Neural progenitor cell (in vitro differentiated cells): ENCODE results near the gene TTC3. TPM values are rescaled to one million over a fixed set of nuclear protein-coding genes. Genes with fewer than 3 reads are reported as not detected.
A peak's percentile ranks its signal among the peaks of the same experiment; 100 is the strongest.
"Not testable (repeated sequence)": the region's sequence is repeated elsewhere in the genome, so short reads cannot be mapped to it uniquely, and the experiment has no call there.

Experiments used
- DNase-seq: peaks from one replicate; pipeline ENCODE4 v3.0.0-alpha.2; 2016; ENCODE audit warnings: low spot score
- H2AFZ ChIP-seq: fragments of 200-600 bp; sonication (generic); replicated peaks from 2 replicates; pipeline ENCODE4 v1.6.1; 2016; ENCODE audit warnings: antibody characterized with exemption
- H3F3A ChIP-seq: fragments of 200-600 bp; sonication (generic); 2 replicates; pipeline ENCODE4 v1.6.1; 2016; ENCODE audit warnings: antibody characterized with exemption, low read depth
- H3K27ac ChIP-seq: fragments of 200-600 bp; sonication (generic); 2 replicates; pipeline ENCODE4 v1.5.1; 2016; ENCODE audit warnings: mild to moderate bottlenecking
- H3K27me3 ChIP-seq: fragments of 200-600 bp; sonication (generic); 2 replicates; pipeline ENCODE4 v1.6.1; 2016; ENCODE audit warnings: mild to moderate bottlenecking, moderate library complexity
- H3K36me3 ChIP-seq: fragments of 200-600 bp; sonication (generic); 2 replicates; pipeline ENCODE4 v1.5.1; 2016
- H3K4me1 ChIP-seq: fragments of 200-600 bp; sonication (generic); 2 replicates; pipeline ENCODE4 v1.6.1; 2016; ENCODE audit warnings: mixed run types
- H3K4me2 ChIP-seq: fragments of 200-600 bp; sonication (generic); 2 replicates; pipeline ENCODE4 v1.6.1; 2016
- H3K4me3 ChIP-seq: fragments of 200-600 bp; sonication (generic); 2 replicates; pipeline ENCODE4 v1.5.1; 2016
- H3K79me2 ChIP-seq: fragments of 200-600 bp; sonication (generic); 2 replicates; pipeline ENCODE4 v1.6.1; 2016; ENCODE audit warnings: low read depth
- H3K9ac ChIP-seq: fragments of 200-600 bp; sonication (generic); 2 replicates; pipeline ENCODE4 v1.6.1; 2016
- H3K9me3 ChIP-seq: fragments of 200-600 bp; sonication (generic); 2 replicates; pipeline ENCODE4 v1.5.1; 2016; ENCODE audit warnings: low read depth
- H4K20me1 ChIP-seq: fragments of 200-600 bp; sonication (generic); 2 replicates; pipeline ENCODE4 v1.6.1; 2016; ENCODE audit warnings: low read depth
- H3K27ac Mint-ChIP-seq: 3 replicates; pipeline ENCODE4 v1.8.0; 2021; ENCODE audit warnings: mixed read lengths
- H3K27me3 Mint-ChIP-seq: 2 replicates; pipeline ENCODE4 v1.8.0; 2022; ENCODE audit warnings: low read depth, mild to moderate bottlenecking, inconsistent platforms, moderate library complexity, mixed read lengths; ENCODE audit not compliant: insufficient read depth
- H3K36me3 Mint-ChIP-seq: 3 replicates; pipeline ENCODE4 v1.8.0; 2021; ENCODE audit warnings: mixed read lengths
- H3K4me1 Mint-ChIP-seq: 3 replicates; pipeline ENCODE4 v1.8.0; 2021; ENCODE audit warnings: mixed read lengths
- H3K4me3 Mint-ChIP-seq: 3 replicates; pipeline ENCODE4 v1.8.0; 2021; ENCODE audit warnings: mild to moderate bottlenecking, moderate library complexity, mixed read lengths
- H3K9me3 Mint-ChIP-seq: 3 replicates; pipeline ENCODE4 v1.8.0; 2020; ENCODE audit warnings: mixed read lengths
- EZH2 ChIP-seq: fragments of 200-600 bp; sonication (generic); IDR thresholded peaks from 2 replicates; pipeline ENCODE4 v1.6.1; 2017; ENCODE audit warnings: antibody characterized with exemption, mild to moderate bottlenecking, moderate library complexity
- EZH2phosphoT487 ChIP-seq: fragments of 200-600 bp; sonication (generic); IDR thresholded peaks from 2 replicates; pipeline ENCODE4 v1.6.1; 2017; ENCODE audit warnings: antibody characterized with exemption
- total RNA-seq: library from RNA; depleted of rRNA; stranded (reverse); fragments of >200 nt; gene quantifications from 2 replicates; pipeline ENCODE4 v1.2.3, GENCODE V29; 2015; ENCODE audit warnings: low replicate concordance
- TF ChIP-seq, protein P1 (sequence below): fragments of 200-600 bp; sonication (generic); IDR thresholded peaks from 2 replicates; pipeline ENCODE4 v1.5.1; 2017; ENCODE audit warnings: antibody characterized with exemption, mild to moderate bottlenecking

Gene TTC3
- total RNA-seq, 1 donor from 2014 or later = 135 TPM

DNA sequence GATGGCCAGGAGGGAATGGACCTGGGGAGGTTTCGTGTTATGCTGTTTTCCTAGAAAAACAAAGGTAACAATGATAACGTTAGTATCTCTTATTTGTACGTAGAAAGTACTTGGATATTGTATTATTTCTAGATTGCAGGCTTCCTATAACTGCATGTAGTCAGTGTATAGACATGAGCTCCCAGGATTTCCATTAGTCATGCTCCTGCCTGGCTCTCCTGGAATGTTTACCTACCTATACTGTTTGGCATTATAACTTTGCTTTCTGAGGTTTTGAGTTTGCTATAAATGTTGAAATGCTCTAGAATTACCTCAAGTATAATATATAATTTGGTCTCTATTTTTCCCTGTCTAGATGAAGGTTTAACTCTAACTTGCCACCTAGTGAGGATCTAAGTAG, 66.1 kb downstream of the TTC3 start:
- peak overlapping the region; percentile 70 for H3K4me2 ChIP-seq
- peak overlapping the region; percentile 25 for H3K4me3 ChIP-seq
- no peak overlapping the region for H3K4me3 Mint-ChIP-seq
- peaks cover 16% of the 10 kb centered on the region for H3K36me3 ChIP-seq
- peaks cover 19% of the 10 kb centered on the region for H3K4me1 Mint-ChIP-seq
- H3K27ac ChIP-seq = peak overlapping the region; percentile 97
- no peaks in the 10 kb centered on the region for H3K9me3 ChIP-seq
- TF ChIP-seq EZH2phosphoT487 (no peak), EZH2 (no peak)
- TF ChIP-seq, protein P1, sequence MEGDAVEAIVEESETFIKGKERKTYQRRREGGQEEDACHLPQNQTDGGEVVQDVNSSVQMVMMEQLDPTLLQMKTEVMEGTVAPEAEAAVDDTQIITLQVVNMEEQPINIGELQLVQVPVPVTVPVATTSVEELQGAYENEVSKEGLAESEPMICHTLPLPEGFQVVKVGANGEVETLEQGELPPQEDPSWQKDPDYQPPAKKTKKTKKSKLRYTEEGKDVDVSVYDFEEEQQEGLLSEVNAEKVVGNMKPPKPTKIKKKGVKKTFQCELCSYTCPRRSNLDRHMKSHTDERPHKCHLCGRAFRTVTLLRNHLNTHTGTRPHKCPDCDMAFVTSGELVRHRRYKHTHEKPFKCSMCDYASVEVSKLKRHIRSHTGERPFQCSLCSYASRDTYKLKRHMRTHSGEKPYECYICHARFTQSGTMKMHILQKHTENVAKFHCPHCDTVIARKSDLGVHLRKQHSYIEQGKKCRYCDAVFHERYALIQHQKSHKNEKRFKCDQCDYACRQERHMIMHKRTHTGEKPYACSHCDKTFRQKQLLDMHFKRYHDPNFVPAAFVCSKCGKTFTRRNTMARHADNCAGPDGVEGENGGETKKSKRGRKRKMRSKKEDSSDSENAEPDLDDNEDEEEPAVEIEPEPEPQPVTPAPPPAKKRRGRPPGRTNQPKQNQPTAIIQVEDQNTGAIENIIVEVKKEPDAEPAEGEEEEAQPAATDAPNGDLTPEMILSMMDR = no peak
- no peaks in the 10 kb centered on the region for H3K79me2 ChIP-seq
- peak overlapping the region; percentile 53 for H3K27ac Mint-ChIP-seq
- H2AFZ ChIP-seq = no peak overlapping the region
- DNase-seq = no peak
- peaks cover 15% of the 10 kb centered on the region for H3F3A ChIP-seq
- H3K9ac ChIP-seq = no peak overlapping the region
- no peaks in the 10 kb centered on the region for H3K27me3 ChIP-seq
- peaks cover 17% of the 10 kb centered on the region for H3K9me3 Mint-ChIP-seq
- H3K36me3 Mint-ChIP-seq = peaks cover 62% of the 10 kb centered on the region
- no peaks in the 10 kb centered on the region for H4K20me1 ChIP-seq
- H3K27me3 Mint-ChIP-seq = no peaks in the 10 kb centered on the region
- peaks cover 26% of the 10 kb centered on the region for H3K4me1 ChIP-seq

GRCh38 chr21:37139902-37140301, 66.8 kb downstream of the TTC3 start:
- Histone ChIP-seq H4K20me1 (no peaks in the 10 kb centered on the region), H3K79me2 (no peaks in the 10 kb centered on the region), H3K36me3 (peaks cover 16% of the 10 kb centered on the region), H3F3A (peaks cover 19% of the 10 kb centered on the region), H3K9ac (no peak overlapping the region), H3K27ac (peak overlapping the region; percentile 97), H3K27me3 (no peaks in the 10 kb centered on the region), H3K9me3 (no peaks in the 10 kb centered on the region), H3K4me2 (peak overlapping the region; percentile 70), H2AFZ (no peak overlapping the region), H3K4me1 (peaks cover 31% of the 10 kb centered on the region), H3K4me3 (peak overlapping the region; percentile 25)
- H3K27ac Mint-ChIP-seq = peak overlapping the region; percentile 94
- no peaks in the 10 kb centered on the region for H3K27me3 Mint-ChIP-seq
- DNase-seq = peak; percentile 87
- H3K4me3 Mint-ChIP-seq = peak overlapping the region; percentile 35
- peaks cover 27% of the 10 kb centered on the region for H3K4me1 Mint-ChIP-seq
- H3K9me3 Mint-ChIP-seq = peaks cover 17% of the 10 kb centered on the region
- TF ChIP-seq EZH2 = no peak
- peak; percentile 83 for TF ChIP-seq EZH2phosphoT487
- TF ChIP-seq, protein P1 = no peak
- H3K36me3 Mint-ChIP-seq = peaks cover 62% of the 10 kb centered on the region

GRCh38 chr21:37143392-37143791, 70.3 kb downstream of the TTC3 start:
- peaks cover 44% of the 10 kb centered on the region for H3K36me3 Mint-ChIP-seq
- not testable (repeated sequence) for H3K9me3 ChIP-seq

GRCh38 chr21:37145635-37146111, 72.6 kb downstream of the TTC3 start:
- Histone ChIP-seq H3K27me3 (no peaks in the 10 kb centered on the region), H3K36me3 (no peaks in the 10 kb centered on the region), H3K9me3 (no peaks in the 10 kb centered on the region), H3F3A (peaks cover 20% of the 10 kb centered on the region), H3K9ac (no peak overlapping the region), H3K27ac (no peak overlapping the region), H3K79me2 (no peaks in the 10 kb centered on the region), H3K4me3 (no peak overlapping the region), H2AFZ (no peak overlapping the region), H3K4me1 (peaks cover 21% of the 10 kb centered on the region), H3K4me2 (peak overlapping the region; percentile 37), H4K20me1 (peaks cover 9% of the 10 kb centered on the region)
- peak; percentile 45 for DNase-seq
- Mint-ChIP-seq H3K4me1 (peaks cover 19% of the 10 kb centered on the region), H3K4me3 (peak overlapping the region; percentile 15), H3K27me3 (no peaks in the 10 kb centered on the region), H3K27ac (no peak overlapping the region), H3K36me3 (peaks cover 49% of the 10 kb centered on the region), H3K9me3 (no peaks in the 10 kb centered on the region)
- TF ChIP-seq EZH2 (no peak), EZH2phosphoT487 (no peak)
- TF ChIP-seq, protein P1 = no peak

More at GRCh38 chr21:37143392-37143791, 70.3 kb downstream of the TTC3 start:
- H4K20me1 ChIP-seq, H3K4me2 ChIP-seq, H3K27me3 ChIP-seq, DNase-seq, H3K27ac ChIP-seq, H3K4me3 ChIP-seq, H2AFZ ChIP-seq, H3K9me3 Mint-ChIP-seq, H3K4me3 Mint-ChIP-seq, H3K27ac Mint-ChIP-seq, H3K79me2 ChIP-seq, H3K27me3 Mint-ChIP-seq, H3K36me3 ChIP-seq, H3K9ac ChIP-seq: not testable (repeated sequence)
- peaks cover 37% of the 10 kb centered on the region for H3K4me1 Mint-ChIP-seq
- Histone ChIP-seq H3F3A (peaks cover 29% of the 10 kb centered on the region), H3K4me1 (peaks cover 42% of the 10 kb centered on the region)
